Ishikawa (cell line): Measurements from ENCODE around the gene RUNX1.

Source experiments
- CEBPB ChIP-seq: IDR thresholded peaks from 2 replicates; pipeline ENCODE4 v1.6.1; 2012
- CREB1 ChIP-seq: IDR thresholded peaks from 2 replicates; pipeline ENCODE4 v1.6.1; 2012; ENCODE audit warnings: low read depth
- EP300 ChIP-seq: IDR thresholded peaks from 2 replicates; pipeline ENCODE4 v1.6.1; 2012; ENCODE audit warnings: borderline replicate concordance
- FOXM1 ChIP-seq: IDR thresholded peaks from 2 replicates; pipeline ENCODE4 v1.6.1; 2012; ENCODE audit warnings: low read depth, borderline replicate concordance
- NFIC ChIP-seq: IDR thresholded peaks from 2 replicates; pipeline ENCODE4 v1.6.1; 2012
- RAD21 ChIP-seq: IDR thresholded peaks from 2 replicates; pipeline ENCODE4 v1.6.1; 2012; ENCODE audit warnings: low read depth
- REST ChIP-seq: IDR thresholded peaks from 2 replicates; pipeline ENCODE4 v1.6.1; 2012; ENCODE audit warnings: low read depth, mild to moderate bottlenecking
- TAF1 ChIP-seq: IDR thresholded peaks from 2 replicates; pipeline ENCODE4 v1.6.1; 2012; ENCODE audit warnings: low read depth, mild to moderate bottlenecking
- USF1 ChIP-seq: IDR thresholded peaks from 2 replicates; pipeline ENCODE4 v1.6.1; 2012
- YY1 ChIP-seq: IDR thresholded peaks from 2 replicates; pipeline ENCODE4 v1.6.1; 2012; ENCODE audit warnings: low read depth
- ZBTB7A ChIP-seq: IDR thresholded peaks from 2 replicates; pipeline ENCODE4 v1.6.1; 2012; ENCODE audit warnings: low read depth
- TF ChIP-seq, protein P1 (sequence below): IDR thresholded peaks from 2 replicates; pipeline ENCODE4 v1.6.1; 2012

DNA sequence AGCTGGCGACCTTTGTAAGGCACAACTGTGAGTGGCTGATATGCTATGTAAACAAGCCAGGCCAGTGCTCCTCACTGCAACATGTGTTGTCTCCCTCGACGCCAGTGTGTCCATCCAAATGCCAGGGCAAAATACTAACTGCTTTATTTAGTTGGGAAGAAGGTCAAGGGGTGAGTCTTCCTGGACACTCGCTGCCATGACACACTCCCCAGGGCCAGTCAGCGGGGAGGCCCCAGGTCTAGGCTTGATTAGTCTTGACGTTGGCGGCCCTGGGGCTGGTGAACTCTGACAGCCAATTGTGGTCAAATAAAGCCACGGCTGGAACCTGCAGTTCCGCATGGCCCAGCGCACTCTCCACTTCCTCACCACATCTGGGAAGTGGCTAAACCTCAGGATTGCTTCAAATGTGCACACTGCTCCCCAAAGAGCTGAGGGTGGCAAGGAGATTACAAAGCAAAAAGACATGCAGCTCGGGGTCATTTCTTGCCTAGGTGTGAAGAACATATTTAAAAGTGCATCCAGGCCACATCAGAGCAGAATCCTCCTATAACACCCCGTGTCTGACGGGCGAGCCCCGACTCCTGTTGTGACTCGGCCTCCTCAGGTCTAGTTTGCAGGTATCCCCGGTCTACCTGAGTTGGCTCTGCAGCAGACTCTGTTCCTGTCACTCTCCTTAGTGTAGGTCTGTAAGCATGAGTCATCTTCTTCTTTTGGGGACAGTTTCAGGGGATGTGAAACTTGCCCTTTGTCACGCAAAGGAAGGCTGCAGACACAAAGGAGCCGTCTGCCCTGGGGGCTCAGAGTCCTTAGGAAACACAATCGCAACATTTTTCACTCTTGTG lies 183.5 kb downstream of the RUNX1 start:
- TF ChIP-seq YY1 (no peak), CEBPB (no peak), NFIC (no peak), ZBTB7A (no peak), TAF1 (no peak), EP300 (no peak), REST (no peak), RAD21 (no peak), USF1 (no peak), CREB1 (no peak), FOXM1 (no peak)
- TF ChIP-seq, protein P1, sequence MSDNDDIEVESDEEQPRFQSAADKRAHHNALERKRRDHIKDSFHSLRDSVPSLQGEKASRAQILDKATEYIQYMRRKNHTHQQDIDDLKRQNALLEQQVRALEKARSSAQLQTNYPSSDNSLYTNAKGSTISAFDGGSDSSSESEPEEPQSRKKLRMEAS = no peak
